Endodermal cell (in vitro differentiated cells): ENCODE measurements around the gene GNS. TPM values are rescaled to one million over a fixed set of nuclear protein-coding genes. Genes with fewer than 3 reads are reported as not detected.

ENCODE experiments used
- DNase-seq: peaks from one replicate; pipeline ENCODE4 v3.0.0-alpha.2; 2017
- H3K27ac ChIP-seq: 2 replicates; pipeline ENCODE4 v1.5.1; 2013; ENCODE audit warnings: mild to moderate bottlenecking, low read depth, low read length, moderate library complexity
- H3K27me3 ChIP-seq: 2 replicates; pipeline ENCODE4 v1.6.1; 2013; ENCODE audit warnings: mild to moderate bottlenecking, low read length, moderate library complexity; ENCODE audit not compliant: insufficient read depth, control insufficient read depth, poor library complexity, severe bottlenecking
- H3K36me3 ChIP-seq: 2 replicates; pipeline ENCODE4 v1.7.0; 2013; ENCODE audit warnings: mild to moderate bottlenecking, low read length, moderate library complexity; ENCODE audit not compliant: control insufficient read depth, insufficient read depth
- H3K4me1 ChIP-seq: one replicate; pipeline ENCODE4 v1.7.0; 2013; ENCODE audit warnings: low read length; ENCODE audit not compliant: control insufficient read depth, insufficient read depth
- H3K4me3 ChIP-seq: 2 replicates; pipeline ENCODE4 v1.5.1; 2013; ENCODE audit warnings: mild to moderate bottlenecking, low read length, moderate library complexity
- H3K9ac ChIP-seq: 2 replicates; pipeline ENCODE4 v1.6.1; 2013; ENCODE audit warnings: mild to moderate bottlenecking, low read length, moderate library complexity; ENCODE audit not compliant: poor library complexity, severe bottlenecking; ENCODE audit errors: extremely low read depth
- H3K9me3 ChIP-seq: 2 replicates; pipeline ENCODE4 v1.6.1; 2013; ENCODE audit warnings: mild to moderate bottlenecking, low read length, moderate library complexity; ENCODE audit not compliant: control insufficient read depth
- H3K27ac Mint-ChIP-seq: 2 replicates; pipeline ENCODE4 v1.8.0; 2020; ENCODE audit warnings: mixed read lengths
- H3K27me3 Mint-ChIP-seq: 2 replicates; pipeline ENCODE4 v1.8.0; 2021; ENCODE audit warnings: mild to moderate bottlenecking, mixed read lengths; ENCODE audit not compliant: insufficient read depth
- H3K36me3 Mint-ChIP-seq: 2 replicates; pipeline ENCODE4 v1.8.0; 2020; ENCODE audit warnings: low read depth, mixed read lengths
- H3K4me1 Mint-ChIP-seq: 2 replicates; pipeline ENCODE4 v1.8.0; 2020; ENCODE audit warnings: mixed read lengths
- H3K4me3 Mint-ChIP-seq: 2 replicates; pipeline ENCODE4 v1.8.0; 2020; ENCODE audit warnings: mild to moderate bottlenecking, moderate library complexity, mixed read lengths
- H3K9me3 Mint-ChIP-seq: 2 replicates; pipeline ENCODE4 v1.8.0; 2020; ENCODE audit warnings: mild to moderate bottlenecking, mixed read lengths
- WGBS, 2 experiments: methylation state at CpG; one replicate each; pipeline versions ENCODE4 v1.1.5 to v1.1.7; 2013; ENCODE audit warnings: missing lambda C conversion rate in 2 of 2, mixed read lengths in 1 of 2; ENCODE audit not compliant: insufficient coverage in 1 of 2, insufficient read length in 1 of 2; 5-methylcytosine and 5-hydroxymethylcytosine counted together
- total RNA-seq, 2 donors: library from RNA; stranded (reverse); fragmentation: NEBNext Ultra II Directional in 1 of 2; extraction: Animal tissue kit (Norgen Biotek cat#: 25700) in 1 of 2; gene quantifications; 2 replicates in 1 of 2; 3 replicates in 1 of 2; pipeline ENCODE4 v1.2.1, GENCODE V29; 2021
- TF ChIP-seq, protein P1 (sequence below): fragments of 200-600 bp; sonication (generic); conservative IDR thresholded peaks from 2 replicates; pipeline ENCODE4 v1.5.0; 2021; ENCODE audit warnings: antibody characterized with exemption, mild to moderate bottlenecking

GNS gene
- total RNA-seq, 2 donors from 2014 or later = 46.4 to 48.1 TPM

DNA sequence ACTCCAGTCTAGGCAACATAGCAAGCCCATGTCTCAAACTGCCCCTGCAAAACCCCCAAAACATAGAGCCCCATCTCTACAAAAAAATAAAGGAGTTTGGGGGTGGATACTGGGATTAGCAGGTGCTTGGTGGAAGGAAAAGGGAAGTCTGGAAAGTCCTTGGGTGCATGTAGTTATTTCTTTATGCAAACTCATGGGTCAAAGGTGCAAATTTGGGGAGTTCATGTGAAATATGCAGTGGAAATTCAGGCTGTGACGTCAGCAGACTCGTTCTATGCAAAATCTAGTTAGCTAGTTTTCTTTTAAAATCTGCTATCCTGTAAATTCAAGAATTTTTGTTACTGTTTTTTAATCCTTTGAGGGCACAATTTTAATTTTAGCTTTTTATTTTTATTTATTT, 51.3 kb downstream of the GNS start:
- DNase-seq = no peak
- Histone ChIP-seq H3K4me3 (no peak overlapping the region), H3K27ac (no peak overlapping the region), H3K9me3 (no peaks in the 10 kb centered on the region), H3K36me3 (peaks cover 1% of the 10 kb centered on the region), H3K9ac (no peak overlapping the region), H3K27me3 (no peaks in the 10 kb centered on the region), H3K4me1 (no peaks in the 10 kb centered on the region)
- H3K27me3 Mint-ChIP-seq = no peaks in the 10 kb centered on the region
- TF ChIP-seq, protein P1, sequence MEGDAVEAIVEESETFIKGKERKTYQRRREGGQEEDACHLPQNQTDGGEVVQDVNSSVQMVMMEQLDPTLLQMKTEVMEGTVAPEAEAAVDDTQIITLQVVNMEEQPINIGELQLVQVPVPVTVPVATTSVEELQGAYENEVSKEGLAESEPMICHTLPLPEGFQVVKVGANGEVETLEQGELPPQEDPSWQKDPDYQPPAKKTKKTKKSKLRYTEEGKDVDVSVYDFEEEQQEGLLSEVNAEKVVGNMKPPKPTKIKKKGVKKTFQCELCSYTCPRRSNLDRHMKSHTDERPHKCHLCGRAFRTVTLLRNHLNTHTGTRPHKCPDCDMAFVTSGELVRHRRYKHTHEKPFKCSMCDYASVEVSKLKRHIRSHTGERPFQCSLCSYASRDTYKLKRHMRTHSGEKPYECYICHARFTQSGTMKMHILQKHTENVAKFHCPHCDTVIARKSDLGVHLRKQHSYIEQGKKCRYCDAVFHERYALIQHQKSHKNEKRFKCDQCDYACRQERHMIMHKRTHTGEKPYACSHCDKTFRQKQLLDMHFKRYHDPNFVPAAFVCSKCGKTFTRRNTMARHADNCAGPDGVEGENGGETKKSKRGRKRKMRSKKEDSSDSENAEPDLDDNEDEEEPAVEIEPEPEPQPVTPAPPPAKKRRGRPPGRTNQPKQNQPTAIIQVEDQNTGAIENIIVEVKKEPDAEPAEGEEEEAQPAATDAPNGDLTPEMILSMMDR = no peak
- H3K9me3 Mint-ChIP-seq = no peaks in the 10 kb centered on the region
- no peak overlapping the region for H3K27ac Mint-ChIP-seq
- WGBS, 2 experiments = 96% methylated on average over 2 of the region's 2 CpGs; no CpG with 5 or more reads in 1 of the 2 experiments
- H3K4me1 Mint-ChIP-seq = peaks cover 4% of the 10 kb centered on the region
- H3K4me3 Mint-ChIP-seq = no peak overlapping the region
- peaks cover 18% of the 10 kb centered on the region for H3K36me3 Mint-ChIP-seq

DNA sequence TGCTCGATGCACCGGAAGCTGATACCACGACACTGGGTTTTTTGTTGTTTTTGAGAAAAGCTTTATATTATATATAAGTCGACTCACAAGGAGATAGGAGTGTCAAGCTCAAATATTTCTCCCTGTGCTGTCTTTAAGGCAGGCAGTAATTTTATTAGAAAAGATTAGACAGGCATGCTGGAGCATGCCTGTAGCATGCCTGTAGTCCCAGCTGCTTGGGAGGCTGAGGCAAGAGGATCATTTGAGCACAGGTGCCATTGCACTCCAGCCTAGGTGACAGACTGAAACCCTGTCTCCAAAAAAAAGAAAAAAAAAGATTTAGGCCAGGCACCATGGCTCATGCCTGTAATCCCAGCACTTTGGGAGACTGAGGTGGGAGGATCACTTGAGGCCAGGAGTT, 51.8 kb downstream of the GNS start:
- no peak overlapping the region for H3K27ac Mint-ChIP-seq
- 99 to 100% methylated on average over 1 to 4 of the region's 4 CpGs for WGBS, 2 experiments

DNA sequence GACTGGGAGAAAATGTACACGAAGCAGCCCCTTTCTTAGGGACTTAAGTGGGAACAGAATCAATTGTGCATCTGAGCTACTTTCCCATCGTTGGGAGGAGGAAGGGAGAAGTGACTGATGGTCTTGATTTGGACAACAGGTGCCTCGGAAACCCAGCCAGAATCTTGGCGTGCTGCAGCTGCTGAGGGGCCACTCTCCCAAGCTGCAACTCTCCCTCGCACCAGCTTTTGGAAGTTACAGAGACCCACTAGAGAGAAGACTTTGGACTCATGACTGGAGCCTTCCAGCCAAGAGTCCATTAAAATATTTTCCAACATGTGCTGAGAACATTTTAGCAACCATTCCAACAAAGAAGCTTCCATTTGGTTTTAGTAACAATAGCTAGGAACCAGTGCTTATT, 52.3 kb downstream of the GNS start:
- no peak overlapping the region for H3K27ac Mint-ChIP-seq
- no peaks in the 10 kb centered on the region for H3K36me3 ChIP-seq
- no peak for DNase-seq
- no peak overlapping the region for H3K4me3 Mint-ChIP-seq
- H3K27me3 ChIP-seq = no peaks in the 10 kb centered on the region
- H3K9me3 ChIP-seq = no peaks in the 10 kb centered on the region
- H3K27ac ChIP-seq = no peak overlapping the region
- 93 to 97% methylated on average over 5 of the region's 5 CpGs for WGBS, 2 experiments
- no peak overlapping the region for H3K9ac ChIP-seq
- no peaks in the 10 kb centered on the region for H3K27me3 Mint-ChIP-seq
- H3K4me1 ChIP-seq = no peaks in the 10 kb centered on the region
- H3K4me1 Mint-ChIP-seq = no peaks in the 10 kb centered on the region
- H3K36me3 Mint-ChIP-seq = peaks cover 16% of the 10 kb centered on the region
- TF ChIP-seq, protein P1 = no peak
- H3K9me3 Mint-ChIP-seq = no peaks in the 10 kb centered on the region
- H3K4me3 ChIP-seq = no peak overlapping the region

More for the DNA sequence above, 51.8 kb downstream of the GNS start:
- DNase-seq = no peak
- no peaks in the 10 kb centered on the region for H3K27me3 ChIP-seq
- H3K4me3 ChIP-seq = no peak overlapping the region
- no peak overlapping the region for H3K4me3 Mint-ChIP-seq
- no peaks in the 10 kb centered on the region for H3K9me3 Mint-ChIP-seq
- no peaks in the 10 kb centered on the region for H3K27me3 Mint-ChIP-seq
- H3K4me1 ChIP-seq = no peaks in the 10 kb centered on the region
- H3K27ac ChIP-seq = no peak overlapping the region
- no peak overlapping the region for H3K9ac ChIP-seq
- H3K4me1 Mint-ChIP-seq = peaks cover 2% of the 10 kb centered on the region
- no peaks in the 10 kb centered on the region for H3K36me3 ChIP-seq
- TF ChIP-seq, protein P1 = no peak
- peaks cover 17% of the 10 kb centered on the region for H3K36me3 Mint-ChIP-seq
- H3K9me3 ChIP-seq = no peaks in the 10 kb centered on the region
